ENCODE measurements around the gene RALGPS1. TPM values are rescaled to one million over a fixed set of nuclear protein-coding genes. Genes with fewer than 3 reads are reported as not detected.

The RALGPS1 gene
- total RNA-seq, 2 donors from 2014 or later: 12.5 TPM

DNA sequence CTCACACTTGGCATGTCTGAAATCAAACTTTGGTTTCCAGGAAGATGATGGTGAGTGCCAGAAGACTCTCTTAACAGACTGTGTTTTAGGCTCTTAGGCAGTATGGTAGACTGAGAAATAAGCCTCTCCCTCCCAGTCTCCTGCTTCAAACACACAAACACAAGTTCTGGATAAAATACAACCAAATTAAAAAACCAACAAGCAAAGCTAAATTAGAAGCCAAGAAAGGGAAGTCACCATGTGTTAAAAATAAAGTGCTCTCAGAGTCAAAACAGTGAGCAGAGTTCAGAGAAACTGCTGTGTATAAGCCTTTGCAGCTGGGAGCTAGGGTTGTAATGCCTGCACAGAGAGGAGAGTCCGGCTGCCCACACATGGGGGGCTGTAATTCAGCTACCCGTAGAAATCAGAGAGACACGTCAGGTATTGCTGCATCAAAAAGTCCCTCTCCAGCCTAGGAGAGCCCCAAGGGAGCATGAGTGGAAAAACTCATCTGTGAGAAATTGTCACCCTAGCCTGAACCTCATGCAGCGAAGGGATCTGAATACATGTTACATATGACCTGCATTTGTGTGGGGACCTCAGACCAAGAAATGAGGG, 145.3 kb downstream of the RALGPS1 start:
- intact Hi-C loops (cut with DNase I): no loop called here
- ATAC-seq (peak; percentile 17 to 58), DNase-seq (no peak)

DNA sequence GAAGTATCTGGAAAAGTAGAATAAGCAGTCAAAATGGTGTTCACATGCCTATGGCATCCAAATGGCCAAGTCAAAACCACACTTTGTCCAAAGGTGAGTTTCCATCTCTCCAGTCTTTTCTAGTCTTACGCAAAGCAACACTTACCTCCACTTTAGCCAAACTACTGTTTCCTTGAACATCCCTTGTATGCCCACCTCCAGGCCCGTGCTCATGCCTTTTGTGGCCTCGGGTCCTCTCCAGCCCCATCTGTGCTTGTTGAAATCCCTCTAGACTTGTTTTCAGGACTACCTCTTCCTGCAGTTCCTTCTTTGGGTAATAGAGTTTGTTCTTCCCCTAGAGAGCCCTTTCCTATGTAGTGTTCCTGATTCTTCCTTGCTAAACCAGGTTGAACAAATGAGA, 146.8 kb downstream of the RALGPS1 start:
- ATAC-seq: no peak
- intact Hi-C loops (cut with DNase I): no loop called here
- DNase-seq: no peak

- ATAC-seq (no peak), DNase-seq (no peak)
- intact Hi-C loops (cut with DNase I): no loop called here
These were observed 149.8 kb downstream of the RALGPS1 start for GRCh38 chr9:127064335-127064734.

GRCh38 chr9:127065592-127065991, 151.0 kb downstream of the RALGPS1 start:
- ATAC-seq: peak in 1 of 2 donors; percentile 34
- no peak for DNase-seq
- intact Hi-C loops (cut with DNase I): no loop called here

DNA sequence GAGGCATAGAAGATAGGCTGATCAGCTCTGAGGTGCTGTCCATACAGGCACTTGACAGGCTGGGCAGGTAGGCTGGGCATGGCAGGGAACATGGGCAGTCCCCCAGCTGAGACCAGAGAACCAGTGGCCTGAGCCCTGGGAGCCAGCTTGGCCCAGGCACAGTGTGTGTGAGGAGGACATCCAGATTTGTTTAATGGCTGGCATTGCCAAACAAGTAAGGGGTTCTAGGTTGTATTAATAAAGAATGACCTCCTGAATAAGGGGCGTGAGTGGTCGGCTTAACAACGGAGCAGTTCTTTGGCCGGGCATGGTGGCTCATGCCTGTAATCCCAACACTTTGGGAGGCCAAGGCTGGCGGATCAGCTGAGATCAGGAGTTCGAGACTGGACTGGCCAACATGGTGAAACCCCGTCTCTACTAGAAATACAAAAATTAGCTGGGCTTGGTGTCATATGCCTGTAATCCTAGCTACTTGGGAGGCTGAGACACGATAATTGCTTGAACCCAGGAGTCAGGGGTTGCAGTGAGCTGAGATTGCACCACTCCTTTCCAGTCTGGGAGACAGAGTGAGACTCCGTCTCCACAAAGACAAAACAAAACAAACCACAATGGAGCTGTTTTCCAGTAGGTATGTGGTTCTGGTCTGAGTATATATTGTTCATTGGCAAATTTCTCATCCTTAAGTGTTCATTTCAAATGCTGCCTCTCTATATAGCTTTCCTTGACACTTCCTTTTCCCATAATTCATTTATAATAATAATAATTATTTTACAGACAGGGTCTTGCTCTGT, 151.7 kb downstream of the RALGPS1 start:
- intact Hi-C loops (cut with DNase I): no loop called here
- DNase-seq (no peak), ATAC-seq (no peak)

GRCh38 chr9:127066851-127067136, 152.2 kb downstream of the RALGPS1 start:
- ATAC-seq: peak in 1 of 2 donors; percentile 54
- no peak for DNase-seq
- intact Hi-C loops (cut with DNase I): no loop called here

DNA sequence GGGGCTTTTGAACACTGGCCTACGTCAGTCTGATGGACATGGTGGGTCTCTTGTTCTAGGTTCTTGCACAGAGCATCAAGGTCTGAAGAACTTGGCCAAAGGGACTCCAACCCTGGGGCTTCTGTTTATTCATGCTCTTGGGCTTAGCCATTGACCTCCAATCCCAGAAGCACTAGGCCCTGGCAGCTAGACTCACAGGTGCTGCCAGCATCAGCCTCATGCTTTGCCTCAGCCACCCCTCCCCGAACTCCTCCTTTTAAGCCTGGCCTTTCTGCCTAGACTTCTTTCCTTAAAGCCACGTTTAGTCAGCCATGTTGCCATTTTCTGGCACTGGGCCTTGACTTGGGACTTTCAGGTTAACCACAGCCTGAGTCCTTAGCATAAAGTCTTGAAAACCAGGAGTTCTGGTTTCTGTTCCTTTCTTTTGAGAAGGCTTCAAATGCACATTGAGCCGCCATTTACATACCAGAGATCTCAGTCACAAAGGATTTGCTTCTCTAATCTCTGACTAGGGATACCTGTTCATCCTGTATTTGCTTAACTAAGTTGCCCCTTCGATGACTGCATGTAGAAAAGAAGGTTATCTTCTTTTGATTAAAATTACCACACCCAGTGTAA, 153.1 kb downstream of the RALGPS1 start:
- intact Hi-C loops (cut with DNase I): no loop called here
- ATAC-seq (no peak), DNase-seq (no peak)

DNA sequence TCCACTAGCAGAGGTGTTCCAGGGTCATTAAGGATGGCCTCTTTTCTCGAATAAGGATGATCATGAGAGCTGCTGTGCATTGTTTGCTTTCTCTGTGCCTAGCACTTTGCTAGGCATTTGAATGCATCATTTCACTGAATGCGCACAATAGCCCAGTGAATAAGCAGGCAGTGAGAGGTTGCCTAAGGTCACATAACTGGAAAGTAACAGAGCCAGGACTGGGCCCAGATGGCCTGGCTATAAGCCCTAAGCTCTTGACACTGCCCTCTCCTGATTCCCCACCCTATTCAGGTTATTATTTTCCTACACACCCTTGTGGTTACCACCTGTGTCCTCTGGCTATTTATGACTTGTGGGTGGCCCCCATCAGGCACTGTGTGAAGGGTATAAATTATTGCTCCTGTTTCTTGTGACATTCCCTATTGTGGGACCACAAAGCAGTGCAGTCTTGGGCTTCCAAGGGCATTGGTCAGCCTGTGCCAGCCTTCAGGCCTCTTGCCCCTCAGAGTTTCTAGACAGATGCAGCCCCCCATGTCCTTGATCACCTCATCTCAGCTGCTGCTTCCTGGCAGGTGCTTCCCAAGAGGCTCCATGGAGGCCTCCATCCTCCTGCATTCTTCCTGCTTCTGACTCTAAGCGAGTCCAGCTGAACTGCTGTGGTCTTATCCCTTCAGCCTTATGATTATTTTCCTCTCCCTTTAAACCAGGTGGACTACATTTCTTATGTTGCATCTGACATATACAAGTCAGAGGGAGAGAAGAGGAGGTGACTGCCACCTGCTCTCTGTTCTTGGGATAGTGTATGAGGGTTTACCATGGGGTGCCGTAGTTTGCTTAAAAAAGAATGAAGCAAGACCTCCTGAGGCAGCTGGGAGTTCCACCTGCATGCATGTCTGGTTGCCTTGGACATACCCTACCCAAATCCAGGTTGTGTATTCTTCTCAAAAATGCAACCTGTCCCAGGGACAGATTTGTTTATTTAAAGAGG, 160.3 kb downstream of the RALGPS1 start:
- intact Hi-C loops (cut with DNase I): no loop called here
- peak; percentile 63 to 65 for ATAC-seq
- DNase-seq: no peak

GRCh38 chr9:127075624-127076372, 161.2 kb downstream of the RALGPS1 start:
- ATAC-seq: no peak
- intact Hi-C loops (cut with DNase I): no loop called here

DNA sequence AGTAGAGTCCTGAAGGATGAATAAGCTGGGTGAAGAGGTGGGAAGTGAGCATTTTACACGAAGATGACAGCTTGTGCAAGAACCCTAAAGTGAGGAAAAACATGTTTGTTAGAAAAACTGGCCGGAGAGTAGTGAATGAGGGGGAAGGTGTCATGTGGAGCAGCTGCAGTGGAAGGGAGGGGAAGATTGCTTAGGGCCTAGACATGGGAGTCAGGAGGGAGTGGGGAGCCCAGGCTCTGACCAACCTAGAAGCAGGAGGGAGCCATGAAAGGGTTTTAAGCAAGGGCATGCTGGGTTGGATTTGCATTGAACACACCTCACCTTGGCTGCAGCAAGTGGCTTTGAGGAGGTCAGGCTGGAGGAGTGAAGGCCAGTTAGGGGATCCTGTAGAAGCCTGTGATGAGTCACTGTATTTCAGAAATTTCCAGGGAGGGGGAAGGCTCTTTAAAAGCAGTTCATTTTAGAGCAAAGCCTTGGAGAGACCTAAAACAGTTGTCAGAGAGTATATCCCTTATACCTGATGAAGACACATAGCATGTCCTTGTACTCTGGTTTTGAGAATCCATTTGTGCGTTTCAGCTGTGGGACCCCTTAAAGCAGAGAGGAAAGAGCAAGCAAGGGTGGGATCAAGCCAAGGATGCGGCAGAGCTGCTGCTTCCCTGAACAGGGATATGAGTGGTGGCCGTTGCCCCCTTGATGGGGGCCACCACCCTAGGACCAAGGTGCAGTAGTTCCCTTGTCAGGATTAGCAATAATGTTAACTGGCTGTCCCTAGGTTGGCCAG, 162.5 kb downstream of the RALGPS1 start:
- ATAC-seq (peak in 1 of 2 donors; percentile 47), DNase-seq (no peak)
- intact Hi-C loops (cut with DNase I): no loop called here

More at GRCh38 chr9:127075624-127076372, 161.2 kb downstream of the RALGPS1 start:
- DNase-seq: no peak

DNA sequence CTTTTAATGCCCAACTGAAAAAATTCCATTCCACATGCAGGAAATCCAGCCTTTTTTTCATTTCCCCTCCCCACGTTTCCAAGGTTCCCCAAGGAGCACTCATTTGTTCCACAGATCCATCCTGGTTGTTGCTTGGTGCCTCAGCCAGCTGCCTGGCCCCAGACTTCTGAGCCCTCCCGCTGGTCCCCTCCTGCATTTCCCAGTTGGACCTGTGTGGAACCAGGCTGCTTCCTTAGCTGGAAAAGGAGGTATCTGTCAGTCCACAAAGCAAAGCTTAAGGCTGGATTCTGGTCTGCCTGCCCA, 163.0 kb downstream of the RALGPS1 start:
- ATAC-seq: no peak
- no peak for DNase-seq
- intact Hi-C loops (cut with DNase I): no loop called here

GRCh38 chr9:127078336-127078735, 163.8 kb downstream of the RALGPS1 start:
- intact Hi-C loops (cut with DNase I): no loop called here
- ATAC-seq: peak in 1 of 2 donors; percentile 60
- no peak for DNase-seq

DNA sequence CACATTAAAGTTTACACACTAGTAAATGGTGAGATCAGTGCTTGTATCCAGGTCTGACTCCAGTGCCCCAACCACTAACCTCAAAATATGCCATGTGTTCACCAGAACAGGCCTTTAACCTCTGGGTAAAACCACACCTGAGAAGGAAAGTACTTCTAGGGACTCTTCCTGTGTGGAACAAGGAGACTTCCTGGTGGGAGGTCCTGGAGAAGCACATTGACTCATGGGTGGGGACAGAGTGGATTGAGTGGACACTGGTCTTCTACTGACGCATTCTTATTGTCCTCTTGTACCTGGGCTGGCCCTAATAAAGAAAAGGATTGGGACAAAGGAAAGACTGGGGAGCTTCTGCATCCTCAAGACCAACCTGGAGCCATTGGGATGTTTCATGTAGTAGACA, 164.4 kb downstream of the RALGPS1 start:
- ATAC-seq: no peak
- intact Hi-C loops (cut with DNase I): no loop called here
- DNase-seq: no peak

GRCh38 chr9:127079446-127080140, 165.0 kb downstream of the RALGPS1 start:
- intact Hi-C loops (cut with DNase I): no loop called here
- DNase-seq: no peak
- ATAC-seq: no peak

- DNase-seq (no peak), ATAC-seq (peak; percentile 10 to 32)
- intact Hi-C loops (cut with DNase I): no loop called here
These were observed 166.9 kb downstream of the RALGPS1 start for GRCh38 chr9:127081250-127082185.

GRCh38 chr9:127083138-127083980, 168.8 kb downstream of the RALGPS1 start:
- intact Hi-C loops (cut with DNase I): no loop called here
- no peak for DNase-seq
- ATAC-seq: peak; percentile 17 to 51
